ENCODE measurements around the gene PARP16.

The PARP16 gene

GRCh38 chr15:65300924-65301441 lies 14.3 kb upstream of the PARP16 start:
- Histone ChIP-seq H3K9ac (ENCODE audit: low read length) (no peak overlapping the region), H3K27ac (ENCODE audit: low read depth, low read length, poor library complexity, severe bottlenecking) (no peak overlapping the region), H3K9me2 (ENCODE audit: low read depth, low read length) (no peaks in the 10 kb centered on the region), H3K4me2 (ENCODE audit: low read length) (no peak overlapping the region), H3K9me3 (ENCODE audit: low read length) (no peaks in the 10 kb centered on the region), H3K4me3 (ENCODE audit: low read depth, low read length, poor library complexity, severe bottlenecking) (no peak overlapping the region), H3F3A (ENCODE audit: insufficient read depth, low read length) (peaks cover 6% of the 10 kb centered on the region), H3K27me3 (ENCODE audit: insufficient read depth, low read length) (no peaks in the 10 kb centered on the region), H3K4me1 (ENCODE audit: insufficient read depth, low read length, severe bottlenecking) (peaks cover 47% of the 10 kb centered on the region), H4K20me1 (ENCODE audit: insufficient read depth, low read length) (no peaks in the 10 kb centered on the region), H3K36me3 (ENCODE audit: insufficient read depth, low read length) (no peaks in the 10 kb centered on the region), H2AFZ (ENCODE audit: low read length) (no peak overlapping the region), H3K79me2 (ENCODE audit: insufficient read depth, low read length) (no peaks in the 10 kb centered on the region)
- TF ChIP-seq CTCF (IDR thresholded peaks at IDR 0.05; ENCODE audit: low read length) (no peak), EZH2 (IDR thresholded peaks at IDR 0.05; ENCODE audit: borderline replicate concordance, low read length) (no peak)

DNA sequence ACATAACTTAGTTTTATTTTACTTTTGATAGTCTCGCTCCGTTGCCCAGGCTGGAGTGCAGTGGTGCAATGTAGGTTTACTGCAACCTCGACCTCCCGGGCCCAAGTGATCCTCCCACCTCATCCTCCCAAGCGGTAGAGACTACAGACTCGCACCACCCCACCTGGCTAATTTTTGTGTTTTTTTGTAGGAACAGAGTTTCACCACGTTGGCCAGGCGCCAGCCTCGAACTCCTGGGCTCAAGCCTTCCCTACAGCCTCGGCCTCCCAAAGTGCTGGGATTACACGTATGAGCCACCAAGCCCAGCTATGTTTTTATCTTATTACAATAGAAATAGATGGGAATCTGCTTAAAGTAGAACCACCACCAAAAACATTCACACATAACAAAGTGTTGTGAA lies 12.0 kb upstream of the PARP16 start:
- TF ChIP-seq EZH2 (IDR thresholded peaks at IDR 0.05; ENCODE audit: borderline replicate concordance, low read length) (no peak), CTCF (IDR thresholded peaks at IDR 0.05; ENCODE audit: low read length) (no peak)
- no peak overlapping the region for H3K4me3 ChIP-seq (ENCODE audit: low read depth, low read length, poor library complexity, severe bottlenecking)
- H3K79me2 ChIP-seq (ENCODE audit: insufficient read depth, low read length): no peaks in the 10 kb centered on the region
- H2AFZ ChIP-seq (ENCODE audit: low read length): no peak overlapping the region
- H3K36me3 ChIP-seq (ENCODE audit: insufficient read depth, low read length): no peaks in the 10 kb centered on the region
- no peak overlapping the region for H3K27ac ChIP-seq (ENCODE audit: low read depth, low read length, poor library complexity, severe bottlenecking)
- no peaks in the 10 kb centered on the region for H3K9me3 ChIP-seq (ENCODE audit: low read length)
- no peaks in the 10 kb centered on the region for H3F3A ChIP-seq (ENCODE audit: insufficient read depth, low read length)
- H4K20me1 ChIP-seq (ENCODE audit: insufficient read depth, low read length): no peaks in the 10 kb centered on the region
- H3K27me3 ChIP-seq (ENCODE audit: insufficient read depth, low read length): no peaks in the 10 kb centered on the region
- peaks cover 42% of the 10 kb centered on the region for H3K4me1 ChIP-seq (ENCODE audit: insufficient read depth, low read length, severe bottlenecking)
- no peak overlapping the region for H3K4me2 ChIP-seq (ENCODE audit: low read length)
- no peak overlapping the region for H3K9ac ChIP-seq (ENCODE audit: low read length)
- H3K9me2 ChIP-seq (ENCODE audit: low read depth, low read length): no peaks in the 10 kb centered on the region

DNA sequence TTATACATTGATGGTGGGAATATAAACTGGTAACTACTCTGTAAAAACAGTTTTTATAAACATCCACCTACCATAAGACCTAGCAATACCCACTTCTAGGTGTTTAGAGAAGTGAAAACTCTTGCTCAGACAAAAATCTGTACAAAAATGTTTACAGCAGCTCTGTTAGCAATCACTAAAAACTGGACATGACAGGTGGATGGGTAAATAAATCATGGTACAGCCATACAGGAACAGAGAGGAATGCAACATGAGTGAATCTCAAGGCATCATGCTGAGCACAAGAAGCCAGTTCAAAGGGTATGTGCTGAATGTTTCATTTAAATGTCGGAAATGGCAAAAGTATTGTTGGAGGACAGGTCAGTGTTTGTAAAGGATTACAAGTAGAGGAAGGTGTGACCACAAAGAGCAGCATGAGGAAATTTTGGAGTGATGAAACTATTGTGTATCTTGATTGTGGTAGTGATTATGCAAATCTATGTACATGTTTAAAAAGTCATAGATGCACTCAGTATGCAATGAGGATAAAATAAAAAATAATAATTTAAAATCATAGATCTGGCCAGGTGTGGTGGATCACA lies 6.3 kb upstream of the PARP16 start:
- Histone ChIP-seq H3K36me3 (ENCODE audit: insufficient read depth, low read length) (no peaks in the 10 kb centered on the region), H3K9me3 (ENCODE audit: low read length) (no peaks in the 10 kb centered on the region), H3K9me2 (ENCODE audit: low read depth, low read length) (no peaks in the 10 kb centered on the region), H3K4me2 (ENCODE audit: low read length) (no peak overlapping the region), H3K79me2 (ENCODE audit: insufficient read depth, low read length) (no peaks in the 10 kb centered on the region), H3K27me3 (ENCODE audit: insufficient read depth, low read length) (no peaks in the 10 kb centered on the region), H4K20me1 (ENCODE audit: insufficient read depth, low read length) (no peaks in the 10 kb centered on the region), H3K4me1 (ENCODE audit: insufficient read depth, low read length, severe bottlenecking) (peaks cover 26% of the 10 kb centered on the region), H3K4me3 (ENCODE audit: low read depth, low read length, poor library complexity, severe bottlenecking) (no peak overlapping the region), H3K27ac (ENCODE audit: low read depth, low read length, poor library complexity, severe bottlenecking) (no peak overlapping the region), H3F3A (ENCODE audit: insufficient read depth, low read length) (no peaks in the 10 kb centered on the region), H3K9ac (ENCODE audit: low read length) (no peak overlapping the region), H2AFZ (ENCODE audit: low read length) (no peak overlapping the region)
- TF ChIP-seq EZH2 (IDR thresholded peaks at IDR 0.05; ENCODE audit: borderline replicate concordance, low read length): no peak
- no peak for TF ChIP-seq CTCF (IDR thresholded peaks at IDR 0.05; ENCODE audit: low read length)
